HepG2 (cell line): ENCODE measurements around the gene MEGF6. TPM values are rescaled to one million over a fixed set of nuclear protein-coding genes. Genes with fewer than 3 reads are reported as not detected.

Experiments used
- ATAC-seq: fragments of 200-7000 bp; cut with Tn5 transposase; 3 replicates; pipeline ENCODE4 v1.9.1; 2020; ENCODE audit warnings: mild to moderate bottlenecking, moderate library complexity
- BruUV-seq: library from RNA; stranded (reverse); fragments of 400-500 nt; replicated peaks from 2 replicates; lab custom pipeline; 2021; lab: Mats Ljungman, UMichigan
- CTCF ChIA-PET: fragments of 300-600 bp; formaldehyde crosslinking; extraction: SDS; loops from one replicate; lab custom pipeline; 2021; ENCODE audit warnings: low total read pairs, inconsistent platforms, low intra/inter-chr PET ratio; lab: Yijun Ruan, JAX
- POLR2A ChIA-PET: fragments of 350-600 bp; sonication (Branson Sonifier 250); formaldehyde crosslinking; loops from one replicate; lab custom pipeline; 2020; ENCODE audit warnings: antibody characterized with exemption, inconsistent platforms; lab: Yijun Ruan, JAX
- DNase-seq: peaks from one replicate; pipeline ENCODE4 v3.0.0-alpha.2; 2015; ENCODE audit warnings: low spot score
- FAIRE-seq: peaks from 3 replicates; lab custom pipeline; 2011; peaks lifted over from hg19 to GRCh38; lab: Jason Lieb, UNC
- H2AFZ ChIP-seq: one replicate; pipeline ENCODE4 v1.6.1; 2011; ENCODE audit warnings: low read length, inconsistent platforms
- H3K27ac ChIP-seq: fragments of 300-600 bp; 3 replicates; pipeline ENCODE4 v1.8.0; 2011; ENCODE audit warnings: mixed run types, mild to moderate bottlenecking, mixed read lengths, low read length, inconsistent platforms; ENCODE audit not compliant: insufficient read depth; ENCODE audit errors: extremely low read length
- H3K27me3 ChIP-seq, 2 experiments: fragments of 200-600 bp in 1 of 2; 2 replicates in 1 of 2; 3 replicates in 1 of 2; pipeline versions ENCODE4 v1.6.0 to v1.8.0; 2011; ENCODE audit warnings: low read length in 2 of 2, mild to moderate bottlenecking in 2 of 2, moderate library complexity in 2 of 2, inconsistent platforms in 1 of 2; ENCODE audit not compliant: insufficient read depth in 2 of 2, control insufficient read depth in 1 of 2
- H3K36me3 ChIP-seq, 2 experiments: fragments of 200-600 bp in 1 of 2; replicated peaks in 1 of 2; 2 replicates in 1 of 2; 3 replicates in 1 of 2; pipeline versions ENCODE4 v1.5.1 to v1.8.0; 2011; ENCODE audit warnings: low read length in 2 of 2, inconsistent platforms in 1 of 2; ENCODE audit not compliant: insufficient read depth in 2 of 2, control insufficient read depth in 1 of 2
- H3K4me1 ChIP-seq: 2 replicates; pipeline ENCODE4 v1.5.1; 2012; ENCODE audit warnings: low read length, inconsistent platforms; ENCODE audit not compliant: insufficient read depth
- H3K4me2 ChIP-seq: 2 replicates; pipeline ENCODE4 v1.6.0; 2011; ENCODE audit warnings: low read depth, low read length, inconsistent platforms
- H3K4me3 ChIP-seq, 3 experiments: fragments of 200-600 bp in 1 of 3; sonication (generic), shearing (Covaris generic) in 1 of 3; replicated peaks in 1 of 3; 2 replicates each; pipeline ENCODE4 v1.5.1; 2011 to 2016; ENCODE audit warnings: low read length in 3 of 3, inconsistent platforms in 2 of 3, low read depth in 2 of 3, mild to moderate bottlenecking in 2 of 3, control low read depth in 1 of 3, mixed read lengths in 1 of 3; ENCODE audit not compliant: insufficient read depth in 1 of 3
- H3K79me2 ChIP-seq: one replicate; pipeline ENCODE4 v1.6.1; 2011; ENCODE audit warnings: low read length, inconsistent platforms; ENCODE audit not compliant: insufficient read depth
- H3K9ac ChIP-seq: 2 replicates; pipeline ENCODE4 v1.6.0; 2011; ENCODE audit warnings: mild to moderate bottlenecking, low read depth, low read length, inconsistent platforms; ENCODE audit not compliant: insufficient read depth
- H3K9me3 ChIP-seq: 2 replicates; pipeline ENCODE4 v1.5.1; 2012; ENCODE audit warnings: mild to moderate bottlenecking, low read length
- H4K20me1 ChIP-seq: 2 replicates; pipeline ENCODE4 v1.6.0; 2011; ENCODE audit warnings: inconsistent platforms, mild to moderate bottlenecking, low read length, moderate library complexity; ENCODE audit not compliant: insufficient read depth
- AGO2 ChIP-seq: fragments of 200-400 bp; formaldehyde crosslinking; optimal IDR thresholded peaks from 2 replicates; pipeline ENCODE3; 2017; ENCODE audit warnings: mild to moderate bottlenecking, low read depth, low read length, moderate library complexity
- CBX2 ChIP-seq, 2 experiments: fragments of 200-600 bp in 1 of 2; sonication (generic); formaldehyde crosslinking in 1 of 2; IDR thresholded peaks; 2 replicates each; pipeline versions ENCODE4 v1.7.0 to v1.8.1; 2018 to 2022; ENCODE audit warnings: low read depth in 2 of 2, low read length in 1 of 2, mild to moderate bottlenecking in 1 of 2, missing genetic modification reagents in 1 of 2
- NCOA2 ChIP-seq: sonication (generic); formaldehyde crosslinking; IDR thresholded peaks from 2 replicates; pipeline ENCODE4 v1.8.0; 2022; ENCODE audit warnings: inconsistent platforms
- RFX3 ChIP-seq: IDR thresholded peaks from 2 replicates; pipeline ENCODE4 v1.6.1; 2016; ENCODE audit warnings: missing biosample characterization, missing genetic modification reagents
- TCF7L2 ChIP-seq: IDR thresholded peaks from 2 replicates; pipeline ENCODE4 v1.6.1; 2011; ENCODE audit warnings: mild to moderate bottlenecking, low read depth, low read length, moderate library complexity
- ZFP36 ChIP-seq: fragments of 150-350 bp; IDR thresholded peaks from 2 replicates; pipeline ENCODE4 v1.6.1; 2018; ENCODE audit warnings: borderline replicate concordance, low read length, low read depth; ENCODE audit not compliant: partially characterized antibody
- ZFYVE20 ChIP-seq: sonication (generic); formaldehyde crosslinking; IDR thresholded peaks from 2 replicates; pipeline ENCODE4 v1.8.0; 2023; ENCODE audit warnings: low read depth, mild to moderate bottlenecking, moderate library complexity, missing genetic modification reagents, borderline replicate concordance
- ZNF253 ChIP-seq: sonication (generic); formaldehyde crosslinking; IDR thresholded peaks from 2 replicates; pipeline ENCODE4 v1.8.0; 2022; ENCODE audit warnings: mild to moderate bottlenecking, missing genetic modification reagents, borderline replicate concordance
- ZNF337 ChIP-seq: sonication (generic); formaldehyde crosslinking; IDR thresholded peaks from 2 replicates; pipeline ENCODE4 v1.5.1; 2020; ENCODE audit warnings: missing genetic modification reagents, low read depth, mild to moderate bottlenecking, borderline replicate concordance
- ZNF605 ChIP-seq: sonication (generic); formaldehyde crosslinking; IDR thresholded peaks from 2 replicates; pipeline ENCODE4 v1.8.0; 2022; ENCODE audit warnings: mild to moderate bottlenecking, missing genetic modification reagents
- ZNF792 ChIP-seq: IDR thresholded peaks from 2 replicates; pipeline ENCODE4 v1.6.1; 2016
- WGBS: methylation state at CpG from one replicate; pipeline ENCODE4 v1.1.6; 2017; ENCODE audit warnings: low lambda C conversion rate; 5-methylcytosine and 5-hydroxymethylcytosine counted together
- in situ Hi-C: cut with HindIII; loops from 2 replicates; pipeline ENCODE4 v1.10.0; 2017; ENCODE audit warnings: low pct_unique_long_range_greater_than_20kb; ENCODE audit not compliant: extremely low pct_ligation_motif_present
- intact Hi-C: fragments of 100-400 bp; cut with micrococcal nuclease; formaldehyde crosslinking; loops from one replicate; pipeline ENCODE4 v1.10.0; 2022; ENCODE audit not compliant: unreplicated experiment
- polyA plus RNA-seq, 8 experiments: library from polyadenylated mRNA; depleted of rRNA in 3 of 8; stranded (reverse) in 7 of 8; unstranded in 1 of 8; fragments of >200 nt; fragmentation: Illumina TruSeq in 4 of 8; extraction: Trizol in 4 of 8; gene quantifications; 2 replicates each; pipeline versions ENCODE4 v1.2.1 to v1.2.3, GENCODE V29; 2011 to 2016; ENCODE audit warnings: low read depth in 4 of 8, missing spikeins in 1 of 8, mixed read lengths in 1 of 8; ENCODE audit not compliant: insufficient read depth in 1 of 8
- total RNA-seq, 5 experiments: library from RNA; depleted of rRNA; stranded (reverse); fragments of >200 nt; fragmentation: Illumina TruSeq; extraction: Trizol; gene quantifications; 2 replicates each; pipeline ENCODE4 v1.2.3, GENCODE V29; 2016; ENCODE audit warnings: low read depth in 1 of 5

Gene MEGF6
- total and polyA plus RNA-seq, 2 of the 13 experiments (the other 11 are each of a cell fraction or from before 2014, with no cell fraction given), result 1.9 TPM

GRCh38 chr1:3562712-3563111 lies 48.6 kb downstream of the MEGF6 start:
- ChIA-PET CTCF (no interaction called here), POLR2A (no interaction called here)
- in situ Hi-C loops (no loop called here), intact Hi-C loops (no loop called here)
- WGBS, result 30% methylated on average over 4 of the region's 8 CpGs
- Histone ChIP-seq H3K4me2 (no peak overlapping the region), H3K9ac (no peak overlapping the region), H3K9me3 (no peaks in the 10 kb centered on the region), H3K27me3 (peaks cover 1 to 38% of the 10 kb centered on the region in 2 experiments; a peak in 4 of 5 replicates), H4K20me1 (peaks cover 8% of the 10 kb centered on the region; the same call in 1 of the 2 replicates), H2AFZ (no peak overlapping the region), H3K4me3 (no peak overlapping the region), H3K4me1 (peaks cover 6% of the 10 kb centered on the region; the same call in 1 of the 2 replicates), H3K36me3 (no peaks in the 10 kb centered on the region), H3K79me2 (no peaks in the 10 kb centered on the region), H3K27ac (no peak overlapping the region)
- ATAC-seq (no peak), FAIRE-seq (no peak), DNase-seq (no peak)
- TF ChIP-seq NCOA2 (CRISPR knock-in tag) (no peak), TCF7L2 (no peak), ZFYVE20 (CRISPR knock-in tag) (no peak), ZNF337 (CRISPR knock-in tag) (no peak), ZFP36 (no peak), ZNF253 (CRISPR knock-in tag) (no peak), AGO2 (peak; percentile 84), CBX2 (IDR thresholded peaks at IDR 0.05; ENCODE audit: low read depth, low read length) (no peak), CBX2 (CRISPR knock-in tag; IDR thresholded peaks at IDR 0.05; ENCODE audit: low read depth) (no peak)
- BruUV-seq, result no TSS peak

- no peak for DNase-seq
- no peaks in the 10 kb centered on the region for H3K9me3 ChIP-seq
- POLR2A ChIA-PET, result no interaction called here
- TF ChIP-seq ZNF792 (CRISPR knock-in tag) (no peak), ZNF605 (CRISPR knock-in tag) (no peak), RFX3 (CRISPR knock-in tag) (no peak)
- TF ChIP-seq, all 625 proteins: peak for 0
- Histone ChIP-seq H4K20me1 (peaks cover 8% of the 10 kb centered on the region; the same call in 1 of the 2 replicates), H3K4me2 (no peak overlapping the region), H3K27ac (no peak overlapping the region), H3K27me3 (peaks cover 1 to 44% of the 10 kb centered on the region in 2 experiments; a peak in 4 of 5 replicates), H3K36me3 (no peaks in the 10 kb centered on the region), H2AFZ (no peak overlapping the region), H3K4me1 (peaks cover 6% of the 10 kb centered on the region; the same call in 1 of the 2 replicates), H3K4me3 (no peak overlapping the region), H3K9ac (no peak overlapping the region), H3K79me2 (no peaks in the 10 kb centered on the region)
- ATAC-seq (no peak), FAIRE-seq (no peak)
- WGBS, result 35% methylated on average over 11 of the region's 13 CpGs
- in situ Hi-C loops (no loop called here), intact Hi-C loops (no loop called here)
- CTCF ChIA-PET, result interaction anchor here (0.9 kb wide), 1 partner anchor 57 kb away, joined by 3 read pairs; no protein-coding TSS in a partner anchor
- BruUV-seq, result no TSS peak
These were observed 49.6 kb downstream of the MEGF6 start for GRCh38 chr1:3561702-3562101.
